A673 (cell line): Measurements from ENCODE around the gene DOK3. TPM values are rescaled to one million over a fixed set of nuclear protein-coding genes. Genes with fewer than 3 reads are reported as not detected.

Experiments
- BruUV-seq: library from RNA; stranded (reverse); fragments of 400-500 nt; replicated peaks from 2 replicates; lab custom pipeline; 2021; lab: Mats Ljungman, UMichigan
- CTCF ChIA-PET: fragments of 300-600 bp; sonication (Branson Sonifier 250); formaldehyde crosslinking; loops from one replicate; lab custom pipeline; 2022; ENCODE audit warnings: antibody characterized with exemption; lab: Charles Lee
- POLR2A ChIA-PET: fragments of 300-600 bp; sonication (Branson Sonifier 250); formaldehyde crosslinking; loops from one replicate; lab custom pipeline; 2022; ENCODE audit warnings: antibody characterized with exemption; ENCODE audit not compliant: low non-redundant PET; lab: Charles Lee
- DNase-seq: peaks from one replicate; pipeline ENCODE4 v3.0.0-alpha.2; 2015; ENCODE audit warnings: low spot score
- H3K27ac ChIP-seq: fragments of 200-600 bp; sonication (generic); 2 replicates; pipeline ENCODE4 v1.5.1; 2016; ENCODE audit warnings: mixed run types, low read depth, mild to moderate bottlenecking, mixed read lengths, antibody characterized with exemption, low read length; ENCODE audit not compliant: poor library complexity, severe bottlenecking
- H3K27me3 ChIP-seq: fragments of 200-600 bp; sonication (generic); replicated peaks from 2 replicates; pipeline ENCODE4 v1.6.1; 2017; ENCODE audit warnings: mixed run types, low read depth, mild to moderate bottlenecking, mixed read lengths, antibody characterized with exemption, low read length; ENCODE audit not compliant: insufficient read depth, poor library complexity
- H3K36me3 ChIP-seq: fragments of 200-600 bp; sonication (generic); 2 replicates; pipeline ENCODE4 v1.6.1; 2016; ENCODE audit warnings: mixed run types, mild to moderate bottlenecking, mixed read lengths, antibody characterized with exemption, low read length; ENCODE audit not compliant: insufficient read depth, poor library complexity, severe bottlenecking
- H3K4me1 ChIP-seq: fragments of 200-600 bp; sonication (generic); 2 replicates; pipeline ENCODE4 v1.6.1; 2017; ENCODE audit warnings: mixed run types, mild to moderate bottlenecking, mixed read lengths, antibody characterized with exemption, low read length; ENCODE audit not compliant: insufficient read depth, poor library complexity, severe bottlenecking
- H3K4me3 ChIP-seq: fragments of 200-600 bp; sonication (generic); 2 replicates; pipeline ENCODE4 v1.5.1; 2016; ENCODE audit warnings: low read depth, mixed run types, mild to moderate bottlenecking, mixed read lengths, low read length; ENCODE audit not compliant: poor library complexity, severe bottlenecking
- H3K9me3 ChIP-seq: fragments of 200-600 bp; sonication (generic); 2 replicates; pipeline ENCODE4 v1.6.1; 2016; ENCODE audit warnings: mixed run types, low read depth, mild to moderate bottlenecking, mixed read lengths, antibody characterized with exemption, low read length; ENCODE audit not compliant: poor library complexity, severe bottlenecking
- CTCF ChIP-seq: fragments of 300-800, 200-600 bp; sonication (generic); conservative IDR thresholded peaks from 2 replicates; pipeline ENCODE4 v1.5.1; 2017; ENCODE audit warnings: low read depth, mild to moderate bottlenecking, antibody characterized with exemption, low read length, moderate library complexity, mixed read lengths
- EZH2 ChIP-seq: fragments of 200-600 bp; sonication (generic); IDR thresholded peaks from 2 replicates; pipeline ENCODE4 v1.6.1; 2017; ENCODE audit warnings: borderline replicate concordance, low read depth, mild to moderate bottlenecking, mixed read lengths, antibody characterized with exemption, low read length; ENCODE audit not compliant: poor library complexity, severe bottlenecking
- intact Hi-C: fragments of 100-400 bp; cut with micrococcal nuclease; formaldehyde crosslinking; loops from one replicate; pipeline ENCODE4 v1.10.0; 2022; ENCODE audit not compliant: unreplicated experiment
- total RNA-seq: library from RNA; stranded (reverse); gene quantifications from 2 replicates; pipeline ENCODE4 v1.2.3, GENCODE V29; 2021

Gene DOK3
- total RNA-seq, 1 experiment from 2014 or later = 15.0 TPM

GRCh38 chr5:177555665-177556064 lies 46.0 kb upstream of the DOK3 start:
- H3K4me1 ChIP-seq = no peaks in the 10 kb centered on the region
- intact Hi-C loops = no loop called here
- no peak for DNase-seq
- no peak overlapping the region for H3K4me3 ChIP-seq
- POLR2A ChIA-PET = no interaction called here
- peaks cover 8% of the 10 kb centered on the region for H3K36me3 ChIP-seq
- no TSS peak for BruUV-seq
- H3K27ac ChIP-seq = no peak overlapping the region
- H3K9me3 ChIP-seq = no peaks in the 10 kb centered on the region
- TF ChIP-seq CTCF = no peak
- no peak for TF ChIP-seq EZH2
- no peaks in the 10 kb centered on the region for H3K27me3 ChIP-seq
- CTCF ChIA-PET = no interaction called here

- intact Hi-C loops = no loop called here
- Histone ChIP-seq H3K4me3 (peak overlapping the region; percentile 85), H3K4me1 (no peaks in the 10 kb centered on the region), H3K27ac (no peak overlapping the region), H3K9me3 (no peaks in the 10 kb centered on the region), H3K36me3 (peaks cover 11% of the 10 kb centered on the region), H3K27me3 (no peaks in the 10 kb centered on the region)
- DNase-seq = no peak
- ChIA-PET CTCF (no interaction called here), POLR2A (no interaction called here)
- no peak for TF ChIP-seq CTCF
- TF ChIP-seq EZH2 = no peak
- BruUV-seq = no TSS peak
These were observed 45.6 kb upstream of the DOK3 start for GRCh38 chr5:177555228-177555627.

GRCh38 chr5:177554474-177555111 lies 45.0 kb upstream of the DOK3 start, which contains the start of gene FAM193B:
TSS of gene FAM193B (minus strand) at chr5:177554563. CDS start at chr5:177554458, 105 bp downstream.
- BruUV-seq = no TSS peak
- POLR2A ChIA-PET = no interaction called here

More at GRCh38 chr5:177554474-177555111, 45.0 kb upstream of the DOK3 start, which contains the start of gene FAM193B:
- intact Hi-C loops = no loop called here
- DNase-seq = peak; percentile 94
- CTCF ChIA-PET = no interaction called here
- no peaks in the 10 kb centered on the region for H3K9me3 ChIP-seq
- peak within 1 kb of the TSS; percentile 80 for H3K27ac ChIP-seq
- H3K4me1 ChIP-seq = no peaks in the 10 kb centered on the region
- no peaks in the 10 kb centered on the region for H3K27me3 ChIP-seq
- peaks cover 12% of the 10 kb centered on the region for H3K36me3 ChIP-seq
- no peak for TF ChIP-seq EZH2
- peak within 1 kb of the TSS; percentile 85 for H3K4me3 ChIP-seq
